ENCODE measurements around the gene KANK4. TPM values are rescaled to one million over a fixed set of nuclear protein-coding genes. Genes with fewer than 3 reads are reported as not detected.

Gene KANK4
- total and polyA plus RNA-seq, 2 experiments from 2014 or later = 0.65 to 4.0 TPM

- no peak for DNase-seq (ENCODE audit: low read depth in 1 of 2, low spot score in 1 of 2)
- TF ChIP-seq CTCF (IDR thresholded peaks at IDR 0.05; ENCODE audit: low read depth, low read length) = no peak
- Histone ChIP-seq H3K27me3 (peaks cover 25% of the 10 kb centered on the region), H3K4me1 (ENCODE audit: low read depth) (peaks cover 7% of the 10 kb centered on the region), H3K4me3 (no peak overlapping the region), H3K36me3 (no peaks in the 10 kb centered on the region), H3K27ac (no peak overlapping the region), H3K9me3 (ENCODE audit: low read depth) (no peaks in the 10 kb centered on the region)
Measured at GRCh38 chr1:62198069-62198780, 121.0 kb downstream of the KANK4 start.

GRCh38 chr1:62196086-62196690, 123.0 kb downstream of the KANK4 start:
- H3K27ac ChIP-seq = no peak overlapping the region
- DNase-seq (ENCODE audit: low read depth in 1 of 2, low spot score in 1 of 2) = no peak
- H3K9me3 ChIP-seq (ENCODE audit: low read depth) = no peaks in the 10 kb centered on the region
- H3K4me1 ChIP-seq (ENCODE audit: low read depth) = peaks cover 7% of the 10 kb centered on the region
- no peaks in the 10 kb centered on the region for H3K36me3 ChIP-seq
- H3K4me3 ChIP-seq = peak overlapping the region; percentile 1
- H3K27me3 ChIP-seq = peaks cover 25% of the 10 kb centered on the region
- no peak for TF ChIP-seq CTCF (IDR thresholded peaks at IDR 0.05; ENCODE audit: low read depth, low read length)

DNA sequence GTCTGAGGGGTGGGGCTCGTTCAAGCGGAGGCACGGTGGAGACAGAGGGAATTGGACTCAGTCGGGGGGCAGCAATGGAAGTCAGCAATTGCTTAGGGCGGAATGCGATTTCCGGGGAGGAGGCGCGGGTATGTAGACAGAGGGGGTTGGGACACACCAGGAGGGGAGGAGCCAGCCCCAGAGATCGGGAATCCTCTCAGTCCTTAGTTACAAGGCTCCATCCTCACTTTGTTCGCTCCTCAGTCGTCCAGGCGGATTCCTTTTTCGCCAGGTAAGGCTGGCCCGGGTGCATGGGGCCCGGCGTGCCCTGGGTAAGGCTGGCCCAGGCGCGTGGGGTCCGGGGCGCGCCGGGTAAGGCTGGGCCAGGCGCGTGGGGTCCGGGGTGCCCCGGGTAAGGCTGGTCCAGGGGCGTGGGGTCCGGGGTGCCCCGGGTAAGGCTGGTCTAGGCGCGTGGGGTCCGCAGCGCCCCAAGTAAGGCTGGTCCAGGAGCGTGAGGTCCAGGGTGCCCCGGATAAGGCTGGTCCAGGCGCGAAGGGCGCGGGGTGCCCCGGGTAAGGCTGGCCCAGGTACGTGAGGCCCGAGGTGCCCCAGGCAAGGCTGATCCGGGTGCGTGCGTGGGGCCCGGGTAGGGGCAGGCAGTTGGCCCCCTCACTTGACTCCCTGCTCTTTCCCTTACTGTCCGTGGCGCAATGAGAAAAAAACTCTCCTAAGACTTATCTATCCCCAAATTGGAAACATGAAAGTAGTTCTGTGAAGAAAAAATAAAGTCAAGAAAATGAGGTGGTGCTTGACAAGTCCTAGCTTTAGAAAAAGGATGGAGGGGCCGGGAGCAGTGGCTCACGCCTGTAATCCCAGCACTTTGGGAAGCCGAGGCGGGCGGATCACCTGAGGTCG, 124.3 kb downstream of the KANK4 start, which contains the start of gene L1TD1:
L1TD1 (plus strand) TSS at position 199 of the 894 bp plus-strand sequence. CDS start 11,780 bp downstream, outside the sequence.
- peak; percentile 13 to 23 for DNase-seq (ENCODE audit: low read depth in 1 of 2, low spot score in 1 of 2)
- Histone ChIP-seq H3K4me3 (peak within 1 kb of the TSS; percentile 7), H3K9me3 (ENCODE audit: low read depth) (no peaks in the 10 kb centered on the region), H3K4me1 (ENCODE audit: low read depth) (peaks cover 7% of the 10 kb centered on the region), H3K27ac (no peak within 1 kb of the TSS), H3K27me3 (peaks cover 25% of the 10 kb centered on the region), H3K36me3 (no peaks in the 10 kb centered on the region)
- TF ChIP-seq CTCF (IDR thresholded peaks at IDR 0.05; ENCODE audit: low read depth, low read length) = no peak

- TF ChIP-seq CTCF (IDR thresholded peaks at IDR 0.05; ENCODE audit: low read depth, low read length) = no peak
- H3K9me3 ChIP-seq (ENCODE audit: low read depth) = no peaks in the 10 kb centered on the region
- no peak overlapping the region for H3K4me3 ChIP-seq
- H3K36me3 ChIP-seq = no peaks in the 10 kb centered on the region
- H3K27me3 ChIP-seq = no peaks in the 10 kb centered on the region
- no peak overlapping the region for H3K27ac ChIP-seq
- DNase-seq (ENCODE audit: low read depth in 1 of 2, low spot score in 1 of 2) = no peak
- no peaks in the 10 kb centered on the region for H3K4me1 ChIP-seq (ENCODE audit: low read depth)
Measured at GRCh38 chr1:62188111-62188510, 131.1 kb downstream of the KANK4 start.

DNA sequence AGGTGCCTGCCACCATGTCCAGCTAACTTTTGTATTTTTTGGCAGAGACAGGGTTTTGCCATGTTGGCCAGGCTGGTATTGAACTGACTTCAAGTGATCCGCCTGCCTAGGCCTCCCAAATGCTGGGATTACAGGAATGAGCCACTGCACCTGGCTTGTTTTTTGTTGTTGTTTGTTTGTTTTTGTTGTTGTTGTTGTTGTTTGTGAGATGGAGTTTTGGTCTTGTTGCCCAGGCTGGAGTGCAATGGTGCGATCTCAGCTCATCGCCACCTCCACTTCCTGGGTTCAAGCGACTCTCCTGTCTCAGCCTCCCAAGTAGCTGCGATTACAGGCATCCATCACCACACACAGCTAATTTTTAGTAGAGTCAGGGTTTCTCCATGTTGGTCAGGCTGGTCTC, 131.7 kb downstream of the KANK4 start:
- TF ChIP-seq CTCF (IDR thresholded peaks at IDR 0.05; ENCODE audit: low read depth, low read length) = no peak
- Histone ChIP-seq H3K4me1 (ENCODE audit: low read depth) (no peaks in the 10 kb centered on the region), H3K36me3 (no peaks in the 10 kb centered on the region), H3K27me3 (no peaks in the 10 kb centered on the region), H3K9me3 (ENCODE audit: low read depth) (no peaks in the 10 kb centered on the region), H3K4me3 (no peak overlapping the region), H3K27ac (no peak overlapping the region)
- DNase-seq (ENCODE audit: low read depth in 1 of 2, low spot score in 1 of 2) = no peak

Measured in cardiac muscle cell (in vitro differentiated cells and primary cell).